ENCODE measurements around the gene ACAD8. TPM values are rescaled to one million over a fixed set of nuclear protein-coding genes. Genes with fewer than 3 reads are reported as not detected.

The ACAD8 gene
- total and polyA plus RNA-seq, 2 of the 4 experiments (the other 2 are of a cell fraction): 11.1 to 21.2 TPM

DNA sequence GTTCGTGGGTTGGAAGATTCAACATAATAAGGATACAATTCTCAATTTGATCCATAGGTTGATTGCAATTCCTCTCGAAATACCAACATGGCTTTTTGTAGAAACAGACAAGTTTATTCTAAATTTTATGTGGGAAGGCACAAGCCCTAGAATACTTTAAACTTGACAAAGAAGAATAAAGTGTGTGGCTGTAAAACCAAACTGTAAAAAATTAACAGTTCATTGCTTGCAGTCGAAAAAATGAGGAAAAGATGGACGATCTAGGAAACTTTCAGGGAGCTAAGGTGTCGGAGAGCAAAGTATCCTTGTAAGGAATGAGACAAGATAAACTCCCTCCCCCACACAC lies 21.8 kb downstream of the ACAD8 start:
- Histone ChIP-seq H3K27me3 (ENCODE audit: control insufficient read depth, insufficient read depth, low read length) (peaks cover 64% of the 10 kb centered on the region), H3K4me1 (ENCODE audit: control insufficient read depth, insufficient read depth, low read length) (peaks cover 1% of the 10 kb centered on the region; the same call in 1 of the 2 replicates), H2AFZ (replicated peaks; ENCODE audit: low read length, poor library complexity) (no peak overlapping the region), H4K5ac (ENCODE audit: low read depth, low read length) (no peak overlapping the region), H3K9ac (ENCODE audit: low read depth, low read length) (no peak overlapping the region), H2BK120ac (ENCODE audit: low read depth, low read length) (no peak overlapping the region), H3K9me3 (ENCODE audit: control insufficient read depth, insufficient read depth, low read length) (peaks cover 9% of the 10 kb centered on the region), H2BK15ac (ENCODE audit: low read depth, low read length) (no peak overlapping the region), H2BK5ac (ENCODE audit: low read depth, low read length, poor library complexity, severe bottlenecking) (no peak overlapping the region), H4K8ac (ENCODE audit: low read depth in 2 of 2, low read length in 2 of 2) (no peak overlapping the region), H2AK5ac (ENCODE audit: low read depth, low read length) (no peak overlapping the region), H3K56ac (ENCODE audit: extremely low read depth, insufficient read depth, low read length) (no peak overlapping the region), H3K18ac (ENCODE audit: low read depth, low read length) (no peak overlapping the region), H3K79me1 (ENCODE audit: low read depth in 1 of 2, low read length in 2 of 2) (no peaks in the 10 kb centered on the region), H3K4me3 (ENCODE audit: insufficient read depth, low read depth, low read length) (no peak overlapping the region), H4K20me1 (ENCODE audit: insufficient read depth, low read length) (no peaks in the 10 kb centered on the region), H3K36me3 (ENCODE audit: control insufficient read depth, insufficient read depth, low read length) (no peaks in the 10 kb centered on the region), H2AK9ac (replicated peaks; ENCODE audit: low read depth, low read length, poor library complexity) (no peak overlapping the region), H3K23ac (ENCODE audit: low read depth, low read length) (no peak overlapping the region), H3K4me2 (ENCODE audit: low read depth, low read length) (no peak overlapping the region), H3K14ac (replicated peaks; ENCODE audit: low read depth, low read length) (no peak overlapping the region), H4K91ac (ENCODE audit: insufficient read depth, low read depth, low read length) (no peak overlapping the region), H2BK20ac (ENCODE audit: low read depth, low read length) (no peak overlapping the region), H3K27ac (ENCODE audit: insufficient read depth, low read length) (no peak overlapping the region), H3K9me1 (ENCODE audit: insufficient read depth, low read length) (no peaks in the 10 kb centered on the region), H3K4ac (ENCODE audit: low read depth, low read length) (no peak overlapping the region)
- dilution Hi-C loops (cut with HindIII; ENCODE audit: low sequenced_read_pairs, unreplicated experiment): no loop called here
- TF ChIP-seq RCOR1 (IDR thresholded peaks at IDR 0.05; ENCODE audit: insufficient replicate concordance, low read length) (no peak), ELK1 (IDR thresholded peaks at IDR 0.05; ENCODE audit: borderline replicate concordance, low read depth, low read length) (no peak), MXI1 (IDR thresholded peaks at IDR 0.05; ENCODE audit: borderline replicate concordance, low read depth, low read length) (no peak), SMC3 (IDR thresholded peaks at IDR 0.05; ENCODE audit: low read depth, low read length) (no peak)
- intact Hi-C loops (cut with micrococcal nuclease): no loop called here
- WGBS, 2 experiments (ENCODE audit: extremely low coverage in 2 of 2, insufficient read length in 1 of 2): no CpG with 5 or more reads among the region's 5 CpGs
- BruUV-seq (replicated peaks): no TSS peak
- ChIA-PET POLR2A (ENCODE audit: unreplicated experiment) (no interaction called here), CTCF (interaction anchor here (1.8 kb wide), 1 partner anchor 13 kb away, joined by 6 read pairs; no protein-coding TSS in a partner anchor)
- ATAC-seq (ENCODE audit: low read depth) (no peak), DNase-seq (no peak)
- in situ Hi-C loops (cut with MboI; ENCODE audit: low sequenced_read_pairs): no loop called here

Measured in IMR-90 (cell line).